Right lobe of liver (tissue), 4 donors: ENCODE results near the gene ACAP2.

Experiments
- CTCF ChIP-seq, 4 donors: fragments of 200-600 bp in 3 of 4; fragments of 450-650 bp in 1 of 4; IDR thresholded peaks; one replicate each; pipeline versions ENCODE4 v1.5.1 to v1.8.0; 2016 to 2022; ENCODE audit warnings: antibody characterized with exemption in 4 of 4, mild to moderate bottlenecking in 2 of 4
- POLR2A ChIP-seq: fragments of 450-650 bp; IDR thresholded peaks from one replicate; pipeline ENCODE4 v1.6.1; 2017; ENCODE audit warnings: antibody characterized with exemption, mild to moderate bottlenecking
- donor health status: DM: no; HTN: no; CAD: no.
- donor health status: DM: no; HTN: no; CAD: no.
- donor health status: DM: no; HTN: yes; CAD: no.

- TF ChIP-seq CTCF (IDR thresholded peaks at IDR 0.05): no peak
- TF ChIP-seq POLR2A: no peak
These were observed 191.3 kb downstream of the ACAP2 start for GRCh38 chr3:195251336-195252065.
